ENCODE results near the gene SUPT20HL1. TPM values are rescaled to one million over a fixed set of nuclear protein-coding genes. Genes with fewer than 3 reads are reported as not detected.

SUPT20HL1 gene
- total RNA-seq, 1 donor from 2014 or later, result 0.12 TPM

GRCh38 chrX:24396931-24397279 is 36.5 kb downstream of the SUPT20HL1 start:
- no peak for DNase-seq (ENCODE audit: low spot score)

GRCh38 chrX:24398766-24399165 is 38.3 kb downstream of the SUPT20HL1 start:
- DNase-seq (ENCODE audit: low spot score), result no peak

- no peak for DNase-seq (ENCODE audit: low spot score)
Observed at GRCh38 chrX:24399550-24399949, 39.1 kb downstream of the SUPT20HL1 start.

GRCh38 chrX:24405959-24406358 is 45.5 kb downstream of the SUPT20HL1 start:
- no peak for DNase-seq (ENCODE audit: low spot score)

Other genes with a start within 250 kb of the SUPT20HL1 start
- gene ZFX, start 210.9 kb upstream of the SUPT20HL1 start, total RNA-seq, result 66.4 TPM
- not detected for gene SUPT20HL2, start 46.6 kb upstream of the SUPT20HL1 start, total RNA-seq
- gene PDK3, start 104.6 kb downstream of the SUPT20HL1 start, total RNA-seq, result 14.3 TPM

Data from mucosa of gallbladder (tissue), 1 donor.